ENCODE data around the gene CELF4. TPM values are rescaled to one million over a fixed set of nuclear protein-coding genes. Genes with fewer than 3 reads are reported as not detected.

The CELF4 gene
- total RNA-seq, 1 experiment from 2014 or later = 0.15 TPM

GRCh38 chr18:37396971-37397720, 168.5 kb downstream of the CELF4 start:
- no peak for DNase-seq (ENCODE audit: extremely low read depth, low read depth)

DNA sequence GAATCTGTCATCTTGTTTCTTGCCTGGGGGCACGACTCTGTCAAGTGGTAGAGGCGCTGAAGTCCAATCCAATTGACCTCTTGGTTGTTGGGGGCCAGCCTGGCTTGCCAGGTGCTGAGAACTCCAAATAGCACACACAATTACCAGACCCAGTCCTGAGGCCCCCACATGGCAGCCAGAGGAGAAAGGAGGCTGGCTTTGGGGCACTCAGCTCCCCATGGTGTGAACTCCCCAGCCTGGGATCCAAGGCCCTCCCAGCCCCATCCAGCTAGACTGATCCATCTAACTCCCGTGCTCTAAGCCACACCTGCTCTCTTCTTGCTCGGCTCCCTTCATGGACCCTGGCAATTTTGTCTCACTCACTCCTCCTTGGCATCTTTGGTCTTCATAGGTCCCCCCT, 170.0 kb downstream of the CELF4 start:
- DNase-seq (ENCODE audit: extremely low read depth, low read depth) = no peak

DNA sequence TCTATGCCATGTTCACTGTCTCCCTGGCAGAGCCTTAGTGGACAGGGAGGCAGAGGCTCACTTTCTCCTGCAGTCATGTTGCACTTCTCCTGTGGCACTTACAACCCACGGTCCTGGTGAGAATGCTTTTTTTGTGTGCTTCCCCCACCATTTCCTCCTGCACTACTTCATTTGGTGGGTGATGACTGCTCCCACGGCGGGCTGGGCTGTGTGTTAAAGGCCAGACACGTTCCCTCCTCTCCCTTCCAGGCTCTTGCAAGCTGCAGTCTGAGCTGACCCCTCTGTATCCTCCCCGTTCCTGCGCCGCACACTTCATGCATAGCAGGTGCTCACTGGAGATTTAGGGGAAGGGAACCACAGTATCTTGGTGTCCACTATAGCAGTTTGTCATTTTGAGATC, 170.5 kb downstream of the CELF4 start:
- no peak for DNase-seq (ENCODE audit: extremely low read depth, low read depth)

DNA sequence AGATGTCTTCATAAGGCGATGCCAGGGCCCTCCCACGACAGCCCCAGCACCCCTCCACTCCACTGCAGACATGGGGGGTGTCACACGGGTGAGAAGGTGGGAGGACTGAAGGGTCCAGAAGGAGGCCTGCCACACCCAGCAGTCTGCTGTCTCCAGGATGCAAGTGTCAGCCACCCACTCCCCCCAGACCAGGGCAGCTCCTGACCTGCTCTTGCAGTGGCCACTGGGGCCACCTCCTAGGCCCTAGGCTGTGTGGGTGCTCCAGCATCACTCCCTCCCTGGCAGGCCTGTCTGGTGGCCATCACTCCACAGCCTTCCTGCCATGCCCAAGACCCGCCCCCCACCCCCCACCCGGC, 171.0 kb downstream of the CELF4 start:
- no peak for DNase-seq (ENCODE audit: extremely low read depth, low read depth)

DNA sequence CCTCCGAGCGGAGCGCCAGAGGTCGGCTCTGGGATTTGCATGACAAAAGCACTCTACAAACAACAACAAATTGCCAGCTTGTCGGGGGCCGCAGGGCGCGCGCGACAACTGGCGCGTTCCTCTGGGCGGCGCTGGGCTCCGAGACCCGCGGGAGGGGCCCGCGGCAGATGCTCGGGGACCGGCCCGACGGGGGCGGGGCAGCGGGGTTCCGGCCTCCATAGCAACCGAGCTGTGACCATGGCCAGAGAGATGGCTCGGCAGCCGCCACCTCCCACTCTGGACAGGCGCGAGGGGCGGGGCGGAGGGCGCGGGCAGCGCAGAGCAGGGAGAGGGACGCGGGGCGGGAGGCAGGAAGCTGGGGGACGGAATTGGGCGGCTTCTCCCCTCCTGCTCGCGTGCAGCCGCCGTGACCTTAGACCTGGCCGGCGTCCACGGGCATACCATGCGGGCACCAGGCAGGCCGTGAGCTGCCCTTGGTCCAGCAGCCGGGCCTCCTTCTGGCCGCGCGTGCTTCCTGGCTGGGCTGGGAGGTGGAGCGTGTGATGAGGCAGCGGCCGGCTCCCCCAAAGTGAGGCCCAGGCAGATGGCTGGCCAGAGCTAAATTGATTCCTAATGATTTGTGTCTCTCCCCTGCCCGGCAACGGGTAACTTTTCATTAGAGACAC, 171.5 kb downstream of the CELF4 start:
- peak; percentile 14 for DNase-seq (ENCODE audit: extremely low read depth, low read depth)

DNA sequence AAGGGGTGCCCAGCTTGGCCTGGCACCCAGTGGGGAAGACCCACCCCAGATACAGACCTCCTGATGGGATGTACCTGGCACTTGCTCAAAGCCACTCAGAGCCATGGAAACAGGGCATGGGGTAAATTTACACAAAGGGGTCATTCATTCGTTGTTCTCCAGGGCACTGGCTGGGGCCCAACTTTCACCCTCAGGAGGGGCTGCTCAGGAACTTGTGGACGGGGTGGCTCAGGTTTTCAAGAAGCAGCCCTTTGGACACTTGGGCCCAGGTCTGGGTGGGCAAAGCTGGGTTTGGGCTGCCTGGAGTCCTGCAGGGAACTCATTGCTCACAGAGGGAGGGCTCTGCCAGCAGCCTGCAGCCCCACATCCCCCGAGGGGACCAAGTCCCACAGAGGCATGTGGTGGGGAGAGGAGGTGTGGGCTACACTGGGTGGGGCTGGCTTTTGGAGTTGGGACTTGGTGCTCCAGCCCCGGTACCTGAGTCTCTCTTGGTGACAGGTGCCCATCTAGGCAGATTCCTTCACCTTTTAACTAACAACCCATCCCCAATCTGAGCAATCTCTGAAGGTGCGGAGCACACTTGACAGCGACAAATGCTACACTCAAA, 172.3 kb downstream of the CELF4 start:
- no peak for DNase-seq (ENCODE audit: extremely low read depth, low read depth)

- no peak for DNase-seq (ENCODE audit: extremely low read depth, low read depth)
Measured at GRCh38 chr18:37392648-37393047, 172.9 kb downstream of the CELF4 start.

- no peak for DNase-seq (ENCODE audit: extremely low read depth, low read depth)
Measured at GRCh38 chr18:37391698-37392548, 173.7 kb downstream of the CELF4 start.

DNA sequence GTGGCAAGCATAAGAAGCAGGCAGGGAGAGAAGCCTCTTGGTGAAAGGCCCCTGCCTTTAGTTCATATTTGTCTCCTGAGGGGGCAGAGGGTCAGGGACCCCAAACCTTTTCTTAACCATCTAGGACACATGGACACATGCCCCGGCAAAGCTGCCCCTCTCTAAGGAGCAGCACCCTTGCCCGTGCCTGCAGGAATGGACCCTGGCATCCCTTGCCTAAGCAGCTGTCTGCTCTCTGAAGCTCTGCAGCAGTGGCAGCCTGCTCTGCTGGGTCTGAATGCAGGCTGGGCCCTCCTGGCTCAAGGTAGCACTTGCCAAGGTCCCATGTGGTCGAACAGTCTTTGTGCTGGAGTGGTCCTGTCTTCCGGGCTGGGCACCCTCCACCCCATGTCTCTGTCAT, 174.4 kb downstream of the CELF4 start:
- DNase-seq (ENCODE audit: extremely low read depth, low read depth) = no peak

DNA sequence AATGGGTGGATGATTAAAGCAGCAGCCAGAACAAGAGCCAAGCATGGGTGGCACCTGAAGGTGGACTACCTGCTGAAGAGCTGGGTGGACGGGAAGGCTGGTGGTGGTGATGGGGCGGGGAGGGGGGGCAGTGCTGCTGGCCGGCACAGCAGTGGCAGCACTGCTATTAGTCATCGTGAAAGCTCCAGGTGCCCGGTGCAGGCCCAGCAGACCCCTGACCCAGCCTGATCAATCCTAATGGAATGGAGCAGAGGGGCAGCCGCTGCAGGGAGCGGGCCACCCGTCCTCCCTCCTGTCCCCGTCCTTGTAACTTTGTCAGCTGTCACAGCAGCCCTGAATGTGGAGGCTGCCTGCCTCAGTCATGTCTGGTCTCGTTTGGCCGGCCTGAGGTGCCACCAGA, 174.9 kb downstream of the CELF4 start:
- DNase-seq (ENCODE audit: extremely low read depth, low read depth) = no peak

DNA sequence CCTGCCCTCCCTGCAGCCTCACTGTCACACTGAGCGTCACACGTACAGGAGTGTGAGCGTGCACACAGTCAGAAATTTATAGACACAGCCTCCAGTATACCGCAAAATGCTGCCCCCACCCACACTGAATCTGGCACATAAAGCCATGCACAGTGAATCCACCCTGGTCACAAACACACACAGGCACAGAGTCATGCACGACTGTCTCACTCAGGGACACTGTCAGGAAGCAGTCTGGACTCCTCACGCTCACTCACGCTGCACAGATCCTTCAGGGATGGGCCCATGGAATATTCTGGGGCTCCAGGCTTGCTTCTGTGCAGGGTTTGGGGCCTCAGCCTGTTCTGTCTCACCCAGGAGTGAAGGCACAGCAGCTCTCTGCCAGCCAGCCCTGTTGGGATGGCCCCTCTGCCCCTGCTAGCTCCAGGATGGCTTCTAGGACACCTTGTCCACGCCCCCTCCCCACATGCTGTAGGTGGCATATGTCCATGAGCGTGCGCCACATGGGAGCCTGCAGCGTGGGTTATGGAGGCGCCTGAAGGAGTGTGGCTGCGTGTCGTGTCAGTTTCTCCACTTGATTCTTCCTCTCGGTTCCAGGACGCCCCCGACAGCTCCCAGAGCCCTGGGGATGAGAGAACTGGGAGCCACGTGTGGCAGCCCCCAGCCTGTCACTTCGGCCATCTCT, 175.8 kb downstream of the CELF4 start:
- DNase-seq (ENCODE audit: extremely low read depth, low read depth) = no peak

GRCh38 chr18:37389041-37389440, 176.6 kb downstream of the CELF4 start:
- no peak for DNase-seq (ENCODE audit: extremely low read depth, low read depth)

- no peak for DNase-seq (ENCODE audit: extremely low read depth, low read depth)
Measured at GRCh38 chr18:37388413-37388812, 177.2 kb downstream of the CELF4 start.

- peak; percentile 9 for DNase-seq (ENCODE audit: extremely low read depth, low read depth)
Measured at GRCh38 chr18:37385846-37386778, 179.5 kb downstream of the CELF4 start.

DNA sequence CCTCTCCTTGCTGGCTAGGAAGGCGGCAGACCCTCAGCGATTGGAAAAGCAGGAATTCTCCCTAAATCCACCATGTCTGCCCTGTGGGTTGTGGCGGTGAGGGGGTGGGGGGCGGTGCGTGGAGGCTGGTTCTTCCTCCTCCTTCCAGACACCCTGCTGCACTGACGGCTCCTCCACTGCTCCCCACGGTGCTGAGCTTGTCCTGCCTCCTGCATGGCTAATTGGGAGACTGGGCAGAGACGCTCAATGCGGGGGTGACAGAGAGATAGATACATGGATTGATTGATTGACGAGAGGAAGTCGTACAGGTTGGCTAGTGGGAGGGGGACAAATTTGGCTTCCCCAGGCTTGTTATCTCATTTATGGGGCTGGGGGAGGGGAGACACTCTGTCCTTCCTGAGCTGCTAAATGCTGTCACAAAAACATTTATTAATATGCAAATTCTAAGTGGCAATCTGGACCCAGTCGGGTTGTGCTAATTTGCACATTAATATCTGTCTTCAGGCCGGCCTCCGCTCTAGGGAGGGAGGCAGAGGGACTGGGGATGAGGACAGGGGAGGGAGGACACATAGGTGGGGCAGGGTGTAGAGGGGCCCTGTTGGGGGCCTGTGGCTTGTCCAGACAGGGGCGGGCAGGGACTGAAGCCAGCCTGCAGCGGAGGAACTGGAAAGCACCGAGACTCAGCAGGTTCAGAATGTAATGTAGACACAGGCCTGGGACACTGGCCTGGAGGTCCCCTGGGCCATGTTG, 181.6 kb downstream of the CELF4 start:
- DNase-seq (ENCODE audit: extremely low read depth, low read depth) = no peak

- DNase-seq (ENCODE audit: extremely low read depth, low read depth) = no peak
Measured at GRCh38 chr18:37383036-37383785, 182.4 kb downstream of the CELF4 start.

DNA sequence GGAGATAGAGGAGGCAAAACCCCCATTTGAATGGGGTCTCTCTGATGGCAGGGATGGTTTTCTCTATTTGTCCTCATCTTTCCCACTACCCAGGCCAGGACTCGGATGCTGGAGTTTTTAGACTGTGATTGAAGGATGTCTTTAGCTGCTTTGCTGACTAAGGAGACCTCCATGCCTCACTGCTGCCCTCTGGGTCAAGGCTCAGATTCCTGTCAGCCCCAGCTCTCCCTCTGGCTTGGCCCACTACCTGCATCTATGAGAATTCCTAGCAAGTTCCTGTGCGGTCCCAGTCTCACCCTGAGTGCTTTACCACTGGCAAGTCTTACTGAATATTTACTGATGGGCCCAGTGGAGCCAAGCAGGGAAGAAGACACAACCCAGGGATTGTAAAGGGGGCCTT, 184.0 kb downstream of the CELF4 start:
- no peak for DNase-seq (ENCODE audit: extremely low read depth, low read depth)

DNA sequence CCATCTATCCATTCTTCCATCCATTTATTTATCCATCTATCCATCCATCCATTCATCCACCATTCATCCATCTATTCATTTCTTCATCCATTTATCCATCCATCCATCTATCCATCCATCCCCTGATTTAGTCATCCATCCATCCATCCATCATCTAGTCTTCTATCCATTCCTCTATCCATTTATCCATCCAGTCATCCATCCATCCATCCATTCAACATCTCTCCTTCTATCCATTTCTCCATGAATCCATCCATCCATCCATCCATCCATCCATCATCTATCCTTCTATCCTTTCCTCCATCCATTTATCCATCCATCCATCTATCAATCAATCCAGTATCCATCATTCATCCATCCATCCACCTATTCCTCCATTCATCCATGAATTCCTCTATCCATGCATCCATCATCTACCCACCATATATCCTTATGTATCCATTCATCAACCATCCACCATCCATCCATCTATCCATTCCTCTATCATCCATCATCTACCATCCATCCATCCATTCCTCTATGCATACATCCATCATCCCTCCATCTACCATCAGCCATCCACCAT, 185.0 kb downstream of the CELF4 start:
- DNase-seq (ENCODE audit: extremely low read depth, low read depth) = no peak
